ENCODE measurements around the gene RAB9B. TPM values are rescaled to one million over a fixed set of nuclear protein-coding genes. Genes with fewer than 3 reads are reported as not detected.
A peak's percentile ranks its signal among the peaks of the same experiment; 100 is the strongest.

RAB9B gene
- polyA plus RNA-seq, 1 donor (not counting 4 experiments of a cell fraction or from before 2014, with no cell fraction given), result 0.28 TPM

GRCh38 chrX:103792916-103793544, 39.0 kb downstream of the RAB9B start:
- Histone ChIP-seq H3K4me1 (ENCODE audit: control insufficient read depth, extremely low read depth, insufficient read depth, low read length) (peaks cover 16% of the 10 kb centered on the region), H3K9ac (ENCODE audit: control insufficient read depth, extremely low read depth, insufficient read depth, low read length) (no peak overlapping the region), H3K4me2 (ENCODE audit: control insufficient read depth, extremely low read depth, insufficient read depth, low read depth, low read length) (peak overlapping the region; percentile 65), H3K9me1 (ENCODE audit: control insufficient read depth, extremely low read depth, insufficient read depth, low read length) (no peaks in the 10 kb centered on the region), H3K27ac (ENCODE audit: control insufficient read depth, insufficient read depth, low read length) (no peak overlapping the region), H3K27me3 (ENCODE audit: control insufficient read depth, extremely low read depth, insufficient read depth, low read length) (no peaks in the 10 kb centered on the region), H3K4me3 (ENCODE audit: control insufficient read depth in 2 of 3, extremely low read depth in 1 of 3, insufficient read depth in 2 of 3, low read depth in 1 of 3, low read length in 3 of 3) (peak overlapping the region in 2 of 3 experiments; percentile 2 to 30), H3K9me3 (ENCODE audit: control insufficient read depth, low read depth, low read length) (no peaks in the 10 kb centered on the region), H4K20me1 (ENCODE audit: control insufficient read depth, extremely low read depth, insufficient read depth, low read length) (no peaks in the 10 kb centered on the region), H3K36me3 (ENCODE audit: control insufficient read depth in 2 of 2, extremely low read depth in 1 of 2, insufficient read depth in 2 of 2, low read length in 2 of 2) (no peaks in the 10 kb centered on the region), H2AFZ (ENCODE audit: control insufficient read depth, low read length) (no peak overlapping the region), H3K79me2 (ENCODE audit: control insufficient read depth, insufficient read depth, low read length) (no peaks in the 10 kb centered on the region)
- dilution Hi-C loops (cut with MboI; ENCODE audit: extremely low pct_ligation_motif_present, low sequenced_read_pairs), result no loop called here
- TF ChIP-seq EZH2 (IDR thresholded peaks at IDR 0.05; ENCODE audit: low read length), result no peak
- TF ChIP-seq, protein P1, sequence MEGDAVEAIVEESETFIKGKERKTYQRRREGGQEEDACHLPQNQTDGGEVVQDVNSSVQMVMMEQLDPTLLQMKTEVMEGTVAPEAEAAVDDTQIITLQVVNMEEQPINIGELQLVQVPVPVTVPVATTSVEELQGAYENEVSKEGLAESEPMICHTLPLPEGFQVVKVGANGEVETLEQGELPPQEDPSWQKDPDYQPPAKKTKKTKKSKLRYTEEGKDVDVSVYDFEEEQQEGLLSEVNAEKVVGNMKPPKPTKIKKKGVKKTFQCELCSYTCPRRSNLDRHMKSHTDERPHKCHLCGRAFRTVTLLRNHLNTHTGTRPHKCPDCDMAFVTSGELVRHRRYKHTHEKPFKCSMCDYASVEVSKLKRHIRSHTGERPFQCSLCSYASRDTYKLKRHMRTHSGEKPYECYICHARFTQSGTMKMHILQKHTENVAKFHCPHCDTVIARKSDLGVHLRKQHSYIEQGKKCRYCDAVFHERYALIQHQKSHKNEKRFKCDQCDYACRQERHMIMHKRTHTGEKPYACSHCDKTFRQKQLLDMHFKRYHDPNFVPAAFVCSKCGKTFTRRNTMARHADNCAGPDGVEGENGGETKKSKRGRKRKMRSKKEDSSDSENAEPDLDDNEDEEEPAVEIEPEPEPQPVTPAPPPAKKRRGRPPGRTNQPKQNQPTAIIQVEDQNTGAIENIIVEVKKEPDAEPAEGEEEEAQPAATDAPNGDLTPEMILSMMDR (optimal IDR thresholded peaks at IDR 0.05 in 1 of 3, IDR thresholded peaks at IDR 0.05 in 1 of 3, conservative IDR thresholded peaks at IDR 0.05 in 1 of 3; ENCODE audit: extremely low read depth in 1 of 3, insufficient read depth in 2 of 3, low read length in 3 of 3), result no peak
- peak; percentile 65 for FAIRE-seq
- DNase-seq (ENCODE audit: low read depth, low spot score), result no peak

GRCh38 chrX:103791826-103792485, 40.1 kb downstream of the RAB9B start:
- H3K79me2 ChIP-seq (ENCODE audit: control insufficient read depth, insufficient read depth, low read length), result no peaks in the 10 kb centered on the region
- dilution Hi-C loops (cut with MboI; ENCODE audit: extremely low pct_ligation_motif_present, low sequenced_read_pairs), result no loop called here
- H3K9ac ChIP-seq (ENCODE audit: control insufficient read depth, extremely low read depth, insufficient read depth, low read length), result no peak overlapping the region
- FAIRE-seq (no peak), DNase-seq (ENCODE audit: low read depth, low spot score) (no peak)
- no peaks in the 10 kb centered on the region for H3K36me3 ChIP-seq (ENCODE audit: control insufficient read depth in 2 of 2, extremely low read depth in 1 of 2, insufficient read depth in 2 of 2, low read length in 2 of 2)
- H3K4me3 ChIP-seq (ENCODE audit: control insufficient read depth in 2 of 3, extremely low read depth in 1 of 3, insufficient read depth in 2 of 3, low read depth in 1 of 3, low read length in 3 of 3), result no peak overlapping the region
- H3K9me1 ChIP-seq (ENCODE audit: control insufficient read depth, extremely low read depth, insufficient read depth, low read length), result no peaks in the 10 kb centered on the region
- no peaks in the 10 kb centered on the region for H3K27me3 ChIP-seq (ENCODE audit: control insufficient read depth, extremely low read depth, insufficient read depth, low read length)
- no peaks in the 10 kb centered on the region for H4K20me1 ChIP-seq (ENCODE audit: control insufficient read depth, extremely low read depth, insufficient read depth, low read length)
- TF ChIP-seq, protein P1 (optimal IDR thresholded peaks at IDR 0.05 in 1 of 3, IDR thresholded peaks at IDR 0.05 in 1 of 3, conservative IDR thresholded peaks at IDR 0.05 in 1 of 3; ENCODE audit: extremely low read depth in 1 of 3, insufficient read depth in 2 of 3, low read length in 3 of 3), result no peak
- no peak for TF ChIP-seq EZH2 (IDR thresholded peaks at IDR 0.05; ENCODE audit: low read length)
- H2AFZ ChIP-seq (ENCODE audit: control insufficient read depth, low read length), result no peak overlapping the region
- H3K4me2 ChIP-seq (ENCODE audit: control insufficient read depth, extremely low read depth, insufficient read depth, low read depth, low read length), result no peak overlapping the region
- H3K4me1 ChIP-seq (ENCODE audit: control insufficient read depth, extremely low read depth, insufficient read depth, low read length), result peaks cover 16% of the 10 kb centered on the region
- no peaks in the 10 kb centered on the region for H3K9me3 ChIP-seq (ENCODE audit: control insufficient read depth, low read depth, low read length)
- H3K27ac ChIP-seq (ENCODE audit: control insufficient read depth, insufficient read depth, low read length), result no peak overlapping the region
